Measurements from ENCODE around the gene FKRP.

DNA sequence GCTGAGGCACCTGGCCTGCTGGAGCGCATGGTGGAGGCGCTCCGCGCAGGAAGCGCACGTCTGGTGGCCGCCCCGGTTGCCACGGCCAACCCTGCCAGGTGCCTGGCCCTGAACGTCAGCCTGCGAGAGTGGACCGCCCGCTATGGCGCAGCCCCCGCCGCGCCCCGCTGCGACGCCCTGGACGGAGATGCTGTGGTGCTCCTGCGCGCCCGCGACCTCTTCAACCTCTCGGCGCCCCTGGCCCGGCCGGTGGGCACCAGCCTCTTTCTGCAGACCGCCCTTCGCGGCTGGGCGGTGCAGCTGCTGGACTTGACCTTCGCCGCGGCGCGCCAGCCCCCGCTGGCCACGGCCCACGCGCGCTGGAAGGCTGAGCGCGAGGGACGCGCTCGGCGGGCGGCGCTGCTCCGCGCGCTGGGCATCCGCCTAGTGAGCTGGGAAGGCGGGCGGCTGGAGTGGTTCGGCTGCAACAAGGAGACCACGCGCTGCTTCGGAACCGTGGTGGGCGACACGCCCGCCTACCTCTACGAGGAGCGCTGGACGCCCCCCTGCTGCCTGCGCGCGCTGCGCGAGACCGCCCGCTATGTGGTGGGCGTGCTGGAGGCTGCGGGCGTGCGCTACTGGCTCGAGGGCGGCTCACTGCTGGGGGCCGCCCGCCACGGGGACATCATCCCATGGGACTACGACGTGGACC, 10.1 kb downstream of the FKRP start:
- TF ChIP-seq, protein P1, sequence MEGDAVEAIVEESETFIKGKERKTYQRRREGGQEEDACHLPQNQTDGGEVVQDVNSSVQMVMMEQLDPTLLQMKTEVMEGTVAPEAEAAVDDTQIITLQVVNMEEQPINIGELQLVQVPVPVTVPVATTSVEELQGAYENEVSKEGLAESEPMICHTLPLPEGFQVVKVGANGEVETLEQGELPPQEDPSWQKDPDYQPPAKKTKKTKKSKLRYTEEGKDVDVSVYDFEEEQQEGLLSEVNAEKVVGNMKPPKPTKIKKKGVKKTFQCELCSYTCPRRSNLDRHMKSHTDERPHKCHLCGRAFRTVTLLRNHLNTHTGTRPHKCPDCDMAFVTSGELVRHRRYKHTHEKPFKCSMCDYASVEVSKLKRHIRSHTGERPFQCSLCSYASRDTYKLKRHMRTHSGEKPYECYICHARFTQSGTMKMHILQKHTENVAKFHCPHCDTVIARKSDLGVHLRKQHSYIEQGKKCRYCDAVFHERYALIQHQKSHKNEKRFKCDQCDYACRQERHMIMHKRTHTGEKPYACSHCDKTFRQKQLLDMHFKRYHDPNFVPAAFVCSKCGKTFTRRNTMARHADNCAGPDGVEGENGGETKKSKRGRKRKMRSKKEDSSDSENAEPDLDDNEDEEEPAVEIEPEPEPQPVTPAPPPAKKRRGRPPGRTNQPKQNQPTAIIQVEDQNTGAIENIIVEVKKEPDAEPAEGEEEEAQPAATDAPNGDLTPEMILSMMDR (conservative IDR thresholded peaks at IDR 0.05; ENCODE audit: low read length), result no peak
- no peak for TF ChIP-seq EZH2phosphoT487 (IDR thresholded peaks at IDR 0.05; ENCODE audit: borderline replicate concordance, low read depth, low read length)
